Measurements from ENCODE around the gene ZFYVE28. TPM values are rescaled to one million over a fixed set of nuclear protein-coding genes. Genes with fewer than 3 reads are reported as not detected.
A peak's percentile ranks its signal among the peaks of the same experiment; 100 is the strongest.
"Not testable (repeated sequence)": the region's sequence is repeated elsewhere in the genome, so short reads cannot be mapped to it uniquely, and the experiment has no call there.

Gene ZFYVE28
- polyA plus RNA-seq, 6 donors from 2014 or later = 0.71 to 2.9 (median 1.4) TPM

- H3K4me3 Mint-ChIP-seq = no peak overlapping the region
- peaks cover 0 to 8% of the 10 kb centered on the region in 2 donors for H3K36me3 Mint-ChIP-seq
- H3K27me3 Mint-ChIP-seq = no peaks in the 10 kb centered on the region
- H3K27ac Mint-ChIP-seq = no peak overlapping the region
- no peak for DNase-seq
- no peaks in the 10 kb centered on the region for H3K9me3 Mint-ChIP-seq
- ATAC-seq (ENCODE audit: low read depth in 2 of 2) = no peak
- H3K4me1 Mint-ChIP-seq = peaks cover 0 to 19% (median 9%) of the 10 kb centered on the region in 3 donors
Measured at GRCh38 chr4:2231082-2231481, 187.4 kb downstream of the ZFYVE28 start.

GRCh38 chr4:2226261-2226660 is 192.2 kb downstream of the ZFYVE28 start:
- H3K27ac Mint-ChIP-seq = peak overlapping the region in 3 of 6 donors; percentile 44 to 80 (median 47)
- peaks cover 0 to 6% of the 10 kb centered on the region in 2 donors for H3K36me3 Mint-ChIP-seq
- ATAC-seq (ENCODE audit: low read depth in 2 of 2) (no peak), DNase-seq (no peak)
- no peak overlapping the region for H3K4me3 Mint-ChIP-seq
- H3K4me1 Mint-ChIP-seq = peaks cover 0 to 1% (median 0%) of the 10 kb centered on the region in 3 donors
- no peaks in the 10 kb centered on the region for H3K9me3 Mint-ChIP-seq
- no peaks in the 10 kb centered on the region for H3K27me3 Mint-ChIP-seq

GRCh38 chr4:2222838-2223237 is 195.6 kb downstream of the ZFYVE28 start:
- Mint-ChIP-seq H3K9me3 (no peaks in the 10 kb centered on the region), H3K36me3 (peaks cover 0 to 6% of the 10 kb centered on the region in 2 donors), H3K27me3 (no peaks in the 10 kb centered on the region), H3K4me3 (no peak overlapping the region), H3K4me1 (peaks cover 5 to 6% (median 6%) of the 10 kb centered on the region in 3 donors), H3K27ac (no peak overlapping the region)
- DNase-seq (no peak), ATAC-seq (ENCODE audit: low read depth in 2 of 2) (no peak)

GRCh38 chr4:2221378-2221777 is 197.1 kb downstream of the ZFYVE28 start:
- not testable (repeated sequence) for H3K27me3 Mint-ChIP-seq; ATAC-seq (ENCODE audit: low read depth in 2 of 2); DNase-seq; H3K36me3 Mint-ChIP-seq; H3K9me3 Mint-ChIP-seq; H3K4me3 Mint-ChIP-seq; H3K4me1 Mint-ChIP-seq; H3K27ac Mint-ChIP-seq

GRCh38 chr4:2220016-2220630 is 198.3 kb downstream of the ZFYVE28 start:
- no peaks in the 10 kb centered on the region for H3K27me3 Mint-ChIP-seq
- no peak overlapping the region for H3K4me3 Mint-ChIP-seq
- no peaks in the 10 kb centered on the region for H3K36me3 Mint-ChIP-seq
- peak overlapping the region in 2 of 6 donors; percentile 6 to 25 for H3K27ac Mint-ChIP-seq
- H3K4me1 Mint-ChIP-seq = peaks cover 5 to 6% (median 5%) of the 10 kb centered on the region in 3 donors
- peak; percentile 70 for DNase-seq
- peak; percentile 90 to 98 for ATAC-seq (ENCODE audit: low read depth in 2 of 2)
- no peaks in the 10 kb centered on the region for H3K9me3 Mint-ChIP-seq

Other genes with a start within 250 kb of the ZFYVE28 start
- 10 to 100 TPM; 13.3 to 29.1 (median 19.3) TPM for gene HAUS3, start 176.5 kb downstream of the ZFYVE28 start, polyA plus RNA-seq (ENCODE audit: low read depth in 6 of 6)
- gene POLN, start 176.5 kb downstream of the ZFYVE28 start, polyA plus RNA-seq (ENCODE audit: low read depth in 6 of 6) = under 1 TPM in 4 of 6 donors, not detected in 2; 0.62 to 0.79 (median 0.71) TPM
- gene MXD4, start 156.5 kb downstream of the ZFYVE28 start, polyA plus RNA-seq (ENCODE audit: low read depth in 6 of 6) = 10 to 100 TPM; 29.4 to 46.2 (median 40.6) TPM
- gene CFAP99, start 310 bp upstream of the ZFYVE28 start, polyA plus RNA-seq (ENCODE audit: low read depth in 6 of 6) = not detected
- 10 to 100 TPM; 48.9 to 87.9 (median 64.8) TPM for gene RNF4, start 50.5 kb upstream of the ZFYVE28 start, polyA plus RNA-seq (ENCODE audit: low read depth in 6 of 6)
- gene FAM193A, start 118.0 kb upstream of the ZFYVE28 start, polyA plus RNA-seq (ENCODE audit: low read depth in 6 of 6) = 1 to 10 TPM; 1.5 to 5.9 (median 2.2) TPM

Measured in naive B cell (primary cell).